NOMO-1 (cell line): ENCODE results near the gene PDIA5.
A peak's percentile ranks its signal among the peaks of the same experiment; 100 is the strongest.

Experiments
- DNase-seq, 2 experiments: peaks; one replicate each; lab custom pipeline; 2025; ENCODE audit not compliant: unreplicated experiment in 2 of 2; lab: John Stamatoyannopoulos, UW

PDIA5 gene

DNA sequence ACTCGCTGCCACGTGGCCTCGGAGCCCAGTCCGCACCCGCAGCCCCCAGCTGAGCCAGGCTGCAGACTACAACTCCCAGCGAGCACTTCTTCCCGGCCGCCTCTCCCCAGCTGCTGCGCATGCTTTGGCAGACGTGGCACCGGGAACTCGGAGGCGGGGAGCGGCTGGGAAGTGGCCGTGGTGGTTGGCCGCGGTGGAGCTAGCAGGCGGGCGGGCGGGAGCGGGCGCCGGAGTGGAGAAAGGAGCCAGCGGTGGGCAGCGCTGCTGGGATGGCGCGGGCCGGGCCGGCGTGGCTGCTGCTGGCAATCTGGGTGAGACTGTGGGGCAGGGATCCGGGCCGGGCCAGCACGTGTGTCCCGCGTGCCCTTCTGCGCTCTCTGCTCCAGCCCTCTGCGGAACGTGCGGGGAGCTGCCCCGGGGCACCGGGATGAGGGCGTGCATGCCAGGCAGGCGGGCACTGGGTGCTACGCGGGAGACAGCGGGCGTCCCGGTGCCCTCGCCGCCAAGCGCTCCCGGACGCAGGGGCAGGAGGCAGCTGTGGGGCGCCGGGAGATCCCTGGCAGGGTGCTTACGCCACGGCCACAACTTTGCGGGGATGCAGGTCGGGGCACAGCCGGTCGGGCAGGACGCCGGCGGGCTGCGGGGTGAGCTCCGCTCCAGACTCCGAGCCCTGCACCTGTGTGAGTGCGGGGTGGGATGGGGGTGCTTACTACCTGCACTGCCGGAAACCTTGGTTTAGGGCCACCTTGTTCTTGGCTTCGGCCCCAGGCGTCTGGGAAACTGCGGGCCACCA lies at the start of gene PDIA5:
Gene PDIA5, plus strand, starts transcription at position 130 of the 793 bp plus-strand sequence. Its CDS starts 140 bp downstream, at position 270.
- peak; percentile 67 to 77 for DNase-seq

DNA sequence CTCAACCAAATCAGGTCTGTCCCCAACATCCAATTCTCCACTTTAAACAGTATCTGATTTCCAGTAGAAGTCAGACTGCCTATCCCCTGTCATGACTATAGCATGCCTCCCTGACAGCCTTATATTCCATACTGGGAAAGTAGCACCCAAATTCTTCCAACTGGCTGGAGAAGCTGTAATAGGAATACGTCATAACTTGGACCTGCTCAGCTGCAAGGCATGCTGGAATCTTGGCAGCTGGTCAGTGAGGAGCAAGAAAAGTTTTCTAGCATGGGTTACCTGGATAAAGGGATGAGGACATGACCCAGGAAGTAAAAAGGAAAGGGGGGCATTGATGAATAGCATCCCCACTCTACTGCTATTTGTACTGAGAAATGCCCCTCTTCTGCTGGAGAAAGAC lies 48.1 kb upstream of the PDIA5 start:
- DNase-seq = no peak

DNA sequence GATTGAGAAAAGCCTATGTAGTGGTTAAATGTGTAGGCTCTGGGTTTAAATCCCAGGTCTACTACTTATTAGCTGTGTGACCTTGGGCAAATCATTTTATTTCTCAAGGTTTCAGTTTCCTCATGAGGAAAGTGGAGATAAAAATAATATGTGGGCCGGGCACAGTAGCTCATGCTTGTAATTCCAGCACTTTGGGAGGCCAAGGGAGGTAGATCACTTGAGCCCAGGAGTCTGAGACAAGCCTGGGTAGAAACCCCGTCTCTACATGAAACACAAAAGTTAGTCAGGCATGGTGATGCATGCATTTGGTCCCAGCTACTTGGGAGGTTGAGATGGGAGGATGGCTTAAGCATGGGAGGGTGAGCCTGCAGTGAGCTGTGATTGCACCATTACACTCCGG lies 47.7 kb upstream of the PDIA5 start:
- DNase-seq = no peak

DNA sequence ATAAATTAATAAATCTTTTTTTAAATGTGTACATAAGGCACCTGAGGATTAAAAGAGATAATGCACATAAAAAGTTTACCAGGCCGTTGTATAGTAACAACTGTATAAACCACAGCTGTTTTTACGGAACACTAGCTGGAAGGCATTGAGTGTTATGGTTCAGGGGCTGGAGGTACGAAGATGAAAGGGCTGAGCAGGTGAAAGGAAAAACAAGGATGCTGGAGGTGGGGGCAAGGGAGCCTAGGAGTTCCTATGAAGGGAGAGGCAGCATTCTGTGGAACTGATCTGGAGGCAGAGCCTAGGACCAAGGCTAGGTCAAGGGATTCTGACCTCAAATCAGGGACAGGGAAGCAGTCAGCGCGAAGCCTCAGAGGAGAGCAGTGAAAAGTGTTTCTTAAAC lies 47.2 kb upstream of the PDIA5 start:
- no peak for DNase-seq

DNA sequence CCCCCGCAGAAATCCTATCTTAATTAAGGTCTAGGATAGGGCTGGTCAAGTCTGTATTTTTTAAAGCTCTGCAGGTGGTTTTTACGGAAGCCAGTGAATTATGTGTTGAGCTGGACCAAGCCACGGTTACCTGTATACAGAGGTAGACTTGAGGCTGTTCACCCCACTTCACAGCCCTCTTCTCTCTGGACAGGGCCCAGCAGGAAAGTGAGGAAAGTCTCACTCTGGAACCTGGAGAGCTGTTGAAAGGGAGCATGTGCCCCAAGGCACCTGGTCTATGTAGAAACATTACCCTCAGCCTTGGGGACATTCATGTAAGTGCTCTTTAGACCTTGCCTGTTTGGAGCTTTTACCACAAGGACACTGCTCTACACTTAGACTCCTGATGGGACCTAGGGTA lies 46.1 kb upstream of the PDIA5 start:
- no peak for DNase-seq

DNA sequence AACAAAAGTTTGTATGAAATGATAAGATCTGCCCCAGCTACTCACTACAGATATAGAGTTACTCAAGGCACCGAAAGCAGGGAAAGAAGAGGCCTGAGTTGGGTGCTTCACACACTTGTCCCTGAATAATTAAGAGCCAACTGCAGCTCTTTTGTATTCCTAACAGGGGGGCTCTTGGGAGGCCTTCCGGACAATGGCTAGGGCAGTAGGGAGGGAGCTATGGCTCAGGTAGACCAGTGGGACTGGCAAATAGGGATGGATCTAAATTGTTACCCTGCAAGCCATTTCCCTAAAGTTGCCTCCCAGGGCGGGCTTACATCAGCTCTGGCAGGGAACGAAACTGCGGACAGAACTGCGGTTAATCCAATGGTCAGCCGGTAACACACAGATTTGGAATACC lies 45.4 kb upstream of the PDIA5 start:
- no peak for DNase-seq

DNA sequence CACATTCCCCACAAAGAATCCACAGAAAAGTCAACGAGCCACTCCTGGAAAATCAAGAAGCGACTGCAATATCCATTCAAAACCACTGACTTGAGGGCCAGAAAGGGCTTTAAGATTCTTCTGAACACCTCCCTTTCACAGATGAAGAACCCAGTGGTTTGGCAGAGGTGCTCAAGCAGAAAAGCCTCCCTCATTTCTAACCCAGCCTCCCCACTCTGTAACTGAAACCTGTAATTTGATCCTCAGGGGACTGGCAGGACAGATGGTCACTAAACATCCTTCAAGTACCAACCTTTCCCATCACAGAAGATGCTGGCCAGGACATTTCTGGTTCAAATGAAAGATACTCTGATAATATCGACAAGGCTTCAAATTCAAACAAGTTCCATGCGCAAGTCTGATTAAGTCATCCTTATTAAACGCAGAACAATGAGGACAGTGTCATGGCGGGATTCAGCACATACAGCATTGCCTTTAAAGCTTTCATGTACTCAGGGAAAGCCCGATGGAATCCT lies 44.8 kb upstream of the PDIA5 start:
- no peak for DNase-seq

DNA sequence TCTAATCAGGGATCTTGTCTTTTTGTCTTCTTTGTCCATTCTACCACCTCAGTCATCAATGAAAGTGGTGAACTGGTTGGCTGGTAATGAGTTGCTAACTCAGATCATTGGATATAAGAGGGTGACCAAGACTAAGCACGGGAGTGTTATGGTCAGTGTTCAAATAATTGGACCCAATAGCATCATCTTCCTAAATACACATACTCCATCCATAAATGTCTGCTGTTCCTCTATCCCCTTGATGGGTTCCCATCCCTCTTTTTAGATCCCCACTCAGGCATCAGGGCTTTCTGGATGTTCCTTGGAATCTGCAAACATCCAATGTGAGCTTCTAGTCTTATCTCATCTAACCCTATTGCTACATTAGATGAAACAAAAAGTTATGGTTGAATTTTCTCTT lies 42.8 kb upstream of the PDIA5 start:
- no peak for DNase-seq

DNA sequence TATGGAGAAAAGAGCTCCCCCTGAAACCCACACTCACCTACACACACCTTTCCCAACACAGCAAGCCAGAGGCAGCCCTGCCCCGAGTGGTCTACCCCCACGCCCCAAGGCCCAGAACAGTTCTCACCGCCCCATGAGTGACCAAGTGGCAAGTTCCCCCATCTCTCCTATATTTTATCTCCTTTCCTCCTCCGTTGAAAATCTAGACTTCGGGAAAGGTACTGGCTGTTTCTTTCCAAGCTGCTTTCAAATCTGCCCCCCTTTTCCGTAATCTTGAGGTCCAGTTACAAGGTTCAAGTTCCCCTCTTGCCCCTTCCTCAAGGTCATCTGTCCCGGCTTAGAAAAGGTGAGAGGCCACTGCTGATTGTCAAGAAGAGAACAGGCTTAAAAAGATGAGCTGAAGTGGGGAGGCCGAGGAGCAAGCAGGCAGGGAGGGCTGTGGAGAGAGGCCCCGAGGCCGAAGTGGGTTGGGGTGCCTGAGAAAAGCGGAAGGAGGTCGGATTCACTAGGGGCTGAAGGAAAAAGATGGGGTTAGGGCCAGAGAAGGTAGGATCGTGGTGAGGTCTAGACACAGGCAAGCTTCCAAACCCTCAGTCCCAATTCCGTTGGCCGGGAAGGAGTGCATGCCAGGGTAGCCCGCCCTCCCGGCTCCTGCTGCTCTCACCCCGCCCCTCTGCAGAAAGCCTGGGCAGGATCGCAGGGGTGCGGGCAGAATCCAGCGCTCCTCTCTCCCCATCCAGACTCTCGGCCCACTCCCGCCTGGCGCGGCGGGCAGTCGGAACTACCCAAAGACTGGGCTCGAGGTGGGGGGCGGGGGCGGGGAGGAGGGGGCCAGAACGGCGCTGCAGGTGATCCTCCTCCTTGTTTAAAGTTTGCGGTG lies 40.9 kb upstream of the PDIA5 start:
- no peak for DNase-seq

DNA sequence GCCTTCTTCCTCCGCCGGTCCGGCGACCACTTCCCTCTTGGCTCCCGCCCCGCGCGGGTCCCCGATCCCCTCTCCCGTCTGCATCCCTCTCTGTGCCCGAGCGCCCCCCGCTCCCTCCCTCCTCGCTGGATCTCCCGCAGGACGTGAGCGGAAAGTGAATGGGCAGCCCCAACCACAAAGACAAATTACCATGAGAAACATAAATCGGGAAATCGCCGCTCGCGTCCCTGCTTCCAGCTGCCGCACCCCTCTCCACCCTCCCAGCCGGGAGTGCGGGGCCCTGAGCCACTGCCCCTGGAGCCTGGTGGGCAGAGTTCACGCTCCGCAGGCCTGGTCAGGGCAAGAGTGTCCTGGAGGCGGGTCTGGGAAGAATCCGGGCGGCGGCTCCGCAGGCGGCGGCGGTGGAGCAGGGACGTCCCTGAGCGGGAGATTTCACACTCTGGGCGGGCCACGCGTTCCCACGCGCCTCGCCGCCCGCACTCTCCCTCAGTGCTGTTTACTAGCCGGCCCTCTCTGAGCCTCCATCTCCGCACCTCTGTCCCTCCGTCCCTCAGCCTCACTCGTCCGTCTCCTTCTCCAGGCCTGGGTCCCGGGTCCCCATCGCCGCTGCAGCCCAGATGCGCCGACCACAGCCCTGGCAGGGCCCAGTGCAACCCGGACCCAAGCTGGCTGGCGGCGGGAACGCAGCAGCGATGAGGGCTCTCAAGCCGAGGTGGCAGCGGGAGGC lies 40.1 kb upstream of the PDIA5 start:
- no peak for DNase-seq

DNA sequence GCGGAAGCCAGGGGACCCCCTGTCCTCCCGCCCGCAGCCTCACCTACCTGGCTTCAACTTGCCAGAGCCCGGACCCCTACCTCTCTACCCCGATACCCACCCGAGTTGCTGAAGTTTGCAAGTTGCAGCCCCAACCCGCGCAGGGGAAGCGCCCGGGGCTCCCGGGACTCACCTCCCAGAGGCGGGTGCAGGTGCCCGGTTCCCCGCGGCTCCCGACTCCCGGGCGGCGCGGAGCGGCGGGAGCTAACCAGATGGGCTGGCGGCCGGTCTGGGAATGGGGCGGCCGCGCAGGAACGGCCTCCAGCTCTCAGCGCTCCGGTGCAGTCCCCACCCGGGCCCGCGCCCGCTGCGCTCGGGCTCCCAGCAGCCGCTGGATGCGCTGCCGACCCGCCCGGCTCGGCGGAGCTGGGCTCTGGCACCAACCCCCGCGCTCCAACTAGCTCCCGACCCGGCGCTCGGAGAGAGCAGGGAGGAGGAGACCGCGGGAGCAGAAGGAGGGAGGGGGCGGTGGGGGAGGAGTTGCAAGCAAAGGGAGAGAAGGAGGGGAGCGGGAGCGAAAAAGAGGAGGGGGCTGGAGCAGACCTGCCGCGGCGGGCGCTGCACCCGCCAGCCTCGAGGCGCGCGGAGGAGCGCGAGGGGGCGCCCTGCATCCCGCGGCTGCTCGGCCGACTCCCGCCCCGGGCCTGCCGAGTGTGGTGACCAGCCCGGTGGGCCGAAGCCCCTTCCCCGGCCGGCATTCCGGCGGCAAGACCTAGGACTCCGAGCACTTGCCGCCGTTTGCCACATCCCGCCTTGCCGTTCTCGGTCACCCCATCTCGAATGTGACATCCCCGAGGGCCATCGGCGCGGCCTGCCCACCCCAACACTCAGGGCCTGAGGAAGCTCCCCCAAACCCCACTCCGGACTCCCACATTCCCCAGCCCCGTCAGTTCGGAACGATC lies 39.3 kb upstream of the PDIA5 start, which contains the start of gene SEMA5B:
Gene SEMA5B, minus strand, starts transcription at position 472 of the 941 bp plus-strand sequence. CDS start 66,500 bp downstream, outside the sequence.
- DNase-seq = peak in 1 of 2 experiments; percentile 17

DNA sequence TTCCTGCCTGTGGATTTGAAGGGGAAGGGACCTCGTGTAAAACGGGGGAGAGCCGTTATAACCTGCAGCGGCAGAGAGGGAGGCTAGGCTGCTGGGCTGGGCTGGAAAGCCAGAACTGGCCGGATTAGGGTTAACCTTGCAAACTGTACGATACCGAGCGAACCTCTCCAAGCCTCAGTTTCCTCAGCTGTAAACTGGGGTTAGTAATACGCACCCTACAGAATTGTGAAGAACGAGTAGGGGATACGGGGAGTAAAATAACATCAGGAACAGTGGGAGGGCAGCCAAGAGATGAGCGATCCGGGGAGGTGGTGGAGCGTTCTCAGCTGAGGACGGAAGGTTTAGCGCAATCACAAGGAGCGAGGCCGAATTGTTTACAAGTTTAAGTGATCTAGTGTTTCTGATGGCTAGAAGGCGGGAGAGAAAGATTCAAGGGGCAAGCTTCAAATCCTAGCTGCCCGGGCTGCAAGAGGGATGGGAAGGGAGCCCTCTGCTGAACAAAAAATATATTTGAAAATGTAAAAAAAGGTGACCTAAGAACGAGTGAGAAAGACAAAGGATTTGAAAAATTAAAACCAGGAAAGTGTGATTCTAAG lies 38.5 kb upstream of the PDIA5 start:
- DNase-seq = peak; percentile 51 to 68

DNA sequence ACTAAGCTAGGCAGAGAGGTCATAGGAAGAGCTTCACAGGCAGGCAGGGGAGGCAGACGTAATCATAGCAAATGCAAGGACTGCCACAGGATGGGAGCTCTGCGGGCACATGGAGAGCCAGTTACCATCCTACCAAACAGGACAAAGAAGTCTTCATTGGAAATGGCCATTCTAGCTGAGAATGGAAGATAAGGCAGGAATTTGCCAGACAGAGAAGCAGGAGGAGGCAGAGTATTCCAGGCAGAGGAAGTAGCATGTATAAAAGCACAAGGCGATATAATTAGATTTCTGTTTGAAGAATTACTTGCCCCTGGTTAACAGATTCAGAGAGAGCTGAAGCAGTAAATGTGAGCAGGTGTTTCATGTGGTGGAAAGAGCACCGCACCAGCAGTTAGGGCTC lies 35.8 kb upstream of the PDIA5 start:
- no peak for DNase-seq

DNA sequence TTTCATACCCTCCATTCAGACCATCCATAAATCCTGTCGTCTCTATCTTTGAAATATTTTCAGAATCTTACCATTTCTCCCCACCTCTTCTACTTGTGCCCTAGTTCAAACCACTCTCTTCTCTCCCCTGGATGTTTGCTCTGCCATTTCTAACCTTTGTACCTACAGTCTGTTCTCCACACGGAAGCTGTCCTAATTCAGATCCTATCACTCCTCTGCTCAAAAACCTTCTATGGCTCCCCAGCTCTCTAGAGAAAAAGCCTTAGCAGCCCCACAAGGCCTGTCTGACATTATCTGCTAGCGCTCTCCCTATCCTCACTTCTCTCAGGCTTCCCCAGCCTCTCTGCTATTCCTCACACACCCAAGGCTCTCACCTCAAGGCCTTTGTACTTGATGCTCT lies 34.8 kb upstream of the PDIA5 start:
- no peak for DNase-seq

DNA sequence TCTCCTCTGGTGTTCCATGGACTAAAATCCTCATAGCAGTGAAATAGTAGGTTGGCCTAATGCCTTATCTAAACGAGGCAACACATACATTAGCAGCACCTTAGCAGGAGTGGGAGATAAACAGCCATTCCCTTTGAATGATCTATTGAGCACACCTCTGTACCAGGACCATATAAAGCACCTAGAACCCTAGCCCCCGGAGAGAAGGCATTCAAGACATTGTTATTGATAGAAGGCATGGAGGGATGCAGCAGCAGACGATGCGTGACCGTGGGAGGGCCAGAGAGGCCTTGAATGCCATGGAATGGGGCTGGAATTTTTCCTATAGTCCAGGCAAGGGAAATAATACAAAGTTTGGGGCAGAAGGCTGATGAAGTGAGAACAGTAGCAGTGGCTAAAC lies 32.7 kb upstream of the PDIA5 start:
- no peak for DNase-seq

DNA sequence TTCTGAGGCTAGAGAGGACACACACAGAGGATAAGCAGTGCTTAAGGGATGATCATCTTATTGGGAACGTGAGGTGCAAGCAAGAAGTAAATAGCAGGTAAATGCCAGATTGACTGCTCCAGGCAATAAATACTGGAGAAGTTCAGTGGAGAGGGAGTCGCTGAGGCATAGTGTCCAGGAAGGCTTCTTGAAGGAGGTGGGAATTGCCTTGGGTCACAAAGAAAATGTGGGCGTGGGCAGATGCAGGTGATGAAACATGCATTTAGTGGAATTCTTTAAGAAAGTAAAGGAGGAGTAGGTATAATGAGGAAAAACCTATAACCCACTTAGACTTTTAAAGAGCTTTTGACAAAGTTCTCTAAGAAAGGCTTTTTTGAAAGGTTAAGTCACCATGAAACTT lies 31.8 kb upstream of the PDIA5 start:
- DNase-seq = no peak

DNA sequence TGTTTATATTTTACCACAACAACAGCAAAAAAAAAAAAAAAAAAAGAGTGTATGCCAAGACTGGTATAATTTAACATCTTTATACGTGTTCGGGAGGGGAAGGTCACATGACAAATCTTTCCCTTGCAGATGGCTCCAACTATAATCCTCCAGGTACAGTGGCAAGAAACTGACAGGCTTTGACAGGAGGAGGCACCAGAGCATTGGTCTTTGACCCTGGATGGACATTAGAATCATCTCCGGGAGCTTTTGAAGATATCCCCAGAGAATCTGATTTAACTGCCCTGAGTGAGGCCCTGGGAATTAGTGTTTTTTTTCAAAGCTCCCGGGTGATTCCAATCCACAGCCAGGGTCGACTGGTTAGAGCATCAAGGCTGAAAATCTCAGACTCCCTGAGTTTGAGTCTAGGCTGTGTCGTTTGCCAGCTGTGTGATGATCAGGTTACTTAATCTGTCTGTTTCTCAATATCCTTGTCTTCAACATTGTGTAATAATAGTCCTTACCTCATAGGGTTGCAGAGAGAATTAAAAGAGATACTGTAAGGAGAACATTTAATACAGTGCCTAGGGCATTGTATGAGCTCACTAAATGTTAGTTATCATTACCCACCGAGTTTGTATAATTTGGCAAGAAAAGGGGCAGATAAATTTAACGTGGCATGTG lies 30.3 kb upstream of the PDIA5 start:
- DNase-seq = peak; percentile 54 to 81

DNA sequence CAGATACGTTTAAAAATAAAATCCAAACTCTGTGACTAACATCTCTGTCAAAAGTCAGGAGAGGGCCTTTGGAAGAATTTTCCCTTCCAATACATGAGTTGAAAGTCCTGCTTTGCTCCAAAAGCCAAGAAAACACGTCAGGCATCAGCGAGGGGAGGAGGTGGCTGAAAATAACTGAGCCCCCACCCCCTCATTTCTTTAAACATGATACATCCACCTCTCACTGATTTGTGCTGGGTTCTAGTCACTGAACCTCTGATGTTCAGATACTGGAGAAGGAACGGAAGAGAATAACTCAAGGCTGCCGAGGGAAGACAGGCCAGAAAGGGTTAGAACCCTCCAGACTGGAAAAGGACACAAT lies 29.8 kb upstream of the PDIA5 start:
- DNase-seq = no peak

DNA sequence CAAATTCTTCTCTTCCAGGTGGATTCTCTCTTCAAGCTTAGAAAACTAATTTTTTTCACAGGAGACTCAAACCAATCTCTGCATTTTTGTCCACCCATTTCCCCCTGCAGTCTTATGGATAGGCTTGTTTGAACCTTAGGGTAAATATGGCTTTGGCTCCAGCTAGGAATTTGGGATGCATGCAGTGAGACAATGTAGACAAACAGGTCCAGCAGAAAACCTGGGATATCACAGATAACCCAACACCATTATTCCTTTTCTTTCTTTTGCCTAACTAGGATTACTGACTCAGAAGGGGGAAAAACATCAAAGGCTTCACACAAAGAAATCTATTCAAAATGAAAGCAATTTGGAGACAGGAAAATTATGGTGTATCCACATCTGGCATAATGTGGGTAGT lies 28.1 kb upstream of the PDIA5 start:
- DNase-seq = no peak
